ENCODE results near the gene ARAP2.

The ARAP2 gene

GRCh38 chr4:36038491-36038890 is 205.8 kb downstream of the ARAP2 start:
- DNase-seq: no peak

- DNase-seq: no peak
Measured at GRCh38 chr4:36037127-36037526, 207.2 kb downstream of the ARAP2 start.

GRCh38 chr4:36029951-36030350 is 214.4 kb downstream of the ARAP2 start:
- DNase-seq: no peak

GRCh38 chr4:36027203-36027602 is 217.1 kb downstream of the ARAP2 start:
- no peak for DNase-seq

- DNase-seq: no peak
Measured at GRCh38 chr4:36026348-36026880, 217.9 kb downstream of the ARAP2 start.

- no peak for DNase-seq
Measured at GRCh38 chr4:36024901-36025660, 219.2 kb downstream of the ARAP2 start.

GRCh38 chr4:36020351-36020750 is 224.0 kb downstream of the ARAP2 start:
- no peak for DNase-seq
